Neural progenitor cell (in vitro differentiated cells): Measurements from ENCODE around the gene FYCO1. TPM values are rescaled to one million over a fixed set of nuclear protein-coding genes. Genes with fewer than 3 reads are reported as not detected.

ENCODE experiments used
- DNase-seq: peaks from one replicate; pipeline ENCODE4 v3.0.0-alpha.2; 2016; ENCODE audit warnings: low spot score
- H2AFZ ChIP-seq: fragments of 200-600 bp; sonication (generic); replicated peaks from 2 replicates; pipeline ENCODE4 v1.6.1; 2016; ENCODE audit warnings: antibody characterized with exemption
- H3F3A ChIP-seq: fragments of 200-600 bp; sonication (generic); 2 replicates; pipeline ENCODE4 v1.6.1; 2016; ENCODE audit warnings: antibody characterized with exemption, low read depth
- H3K27ac ChIP-seq: fragments of 200-600 bp; sonication (generic); 2 replicates; pipeline ENCODE4 v1.5.1; 2016; ENCODE audit warnings: mild to moderate bottlenecking
- H3K27me3 ChIP-seq: fragments of 200-600 bp; sonication (generic); 2 replicates; pipeline ENCODE4 v1.6.1; 2016; ENCODE audit warnings: mild to moderate bottlenecking, moderate library complexity
- H3K36me3 ChIP-seq: fragments of 200-600 bp; sonication (generic); 2 replicates; pipeline ENCODE4 v1.5.1; 2016
- H3K4me1 ChIP-seq: fragments of 200-600 bp; sonication (generic); 2 replicates; pipeline ENCODE4 v1.6.1; 2016; ENCODE audit warnings: mixed run types
- H3K4me2 ChIP-seq: fragments of 200-600 bp; sonication (generic); 2 replicates; pipeline ENCODE4 v1.6.1; 2016
- H3K4me3 ChIP-seq: fragments of 200-600 bp; sonication (generic); 2 replicates; pipeline ENCODE4 v1.5.1; 2016
- H3K79me2 ChIP-seq: fragments of 200-600 bp; sonication (generic); 2 replicates; pipeline ENCODE4 v1.6.1; 2016; ENCODE audit warnings: low read depth
- H3K9ac ChIP-seq: fragments of 200-600 bp; sonication (generic); 2 replicates; pipeline ENCODE4 v1.6.1; 2016
- H3K9me3 ChIP-seq: fragments of 200-600 bp; sonication (generic); 2 replicates; pipeline ENCODE4 v1.5.1; 2016; ENCODE audit warnings: low read depth
- H4K20me1 ChIP-seq: fragments of 200-600 bp; sonication (generic); 2 replicates; pipeline ENCODE4 v1.6.1; 2016; ENCODE audit warnings: low read depth
- H3K27ac Mint-ChIP-seq: 3 replicates; pipeline ENCODE4 v1.8.0; 2021; ENCODE audit warnings: mixed read lengths
- H3K27me3 Mint-ChIP-seq: 2 replicates; pipeline ENCODE4 v1.8.0; 2022; ENCODE audit warnings: low read depth, mild to moderate bottlenecking, inconsistent platforms, moderate library complexity, mixed read lengths; ENCODE audit not compliant: insufficient read depth
- H3K36me3 Mint-ChIP-seq: 3 replicates; pipeline ENCODE4 v1.8.0; 2021; ENCODE audit warnings: mixed read lengths
- H3K4me1 Mint-ChIP-seq: 3 replicates; pipeline ENCODE4 v1.8.0; 2021; ENCODE audit warnings: mixed read lengths
- H3K4me3 Mint-ChIP-seq: 3 replicates; pipeline ENCODE4 v1.8.0; 2021; ENCODE audit warnings: mild to moderate bottlenecking, moderate library complexity, mixed read lengths
- H3K9me3 Mint-ChIP-seq: 3 replicates; pipeline ENCODE4 v1.8.0; 2020; ENCODE audit warnings: mixed read lengths
- EZH2 ChIP-seq: fragments of 200-600 bp; sonication (generic); IDR thresholded peaks from 2 replicates; pipeline ENCODE4 v1.6.1; 2017; ENCODE audit warnings: antibody characterized with exemption, mild to moderate bottlenecking, moderate library complexity
- EZH2phosphoT487 ChIP-seq: fragments of 200-600 bp; sonication (generic); IDR thresholded peaks from 2 replicates; pipeline ENCODE4 v1.6.1; 2017; ENCODE audit warnings: antibody characterized with exemption
- total RNA-seq: library from RNA; depleted of rRNA; stranded (reverse); fragments of >200 nt; gene quantifications from 2 replicates; pipeline ENCODE4 v1.2.3, GENCODE V29; 2015; ENCODE audit warnings: low replicate concordance
- TF ChIP-seq, protein P1 (sequence below): fragments of 200-600 bp; sonication (generic); IDR thresholded peaks from 2 replicates; pipeline ENCODE4 v1.5.1; 2017; ENCODE audit warnings: antibody characterized with exemption, mild to moderate bottlenecking

The FYCO1 gene
- total RNA-seq, 1 donor from 2014 or later = 6.8 TPM

- H3K36me3 Mint-ChIP-seq = peaks cover 26% of the 10 kb centered on the region
- Histone ChIP-seq H3F3A (no peaks in the 10 kb centered on the region), H3K4me3 (no peak overlapping the region), H3K27ac (no peak overlapping the region), H3K4me2 (no peak overlapping the region), H4K20me1 (no peaks in the 10 kb centered on the region), H3K9me3 (no peaks in the 10 kb centered on the region), H3K79me2 (no peaks in the 10 kb centered on the region), H2AFZ (no peak overlapping the region), H3K9ac (no peak overlapping the region), H3K4me1 (no peaks in the 10 kb centered on the region), H3K27me3 (no peaks in the 10 kb centered on the region), H3K36me3 (peaks cover 8% of the 10 kb centered on the region)
- no peak overlapping the region for H3K27ac Mint-ChIP-seq
- no peak overlapping the region for H3K4me3 Mint-ChIP-seq
- no peak for TF ChIP-seq EZH2phosphoT487
- H3K4me1 Mint-ChIP-seq = no peaks in the 10 kb centered on the region
- no peak for DNase-seq
- no peaks in the 10 kb centered on the region for H3K9me3 Mint-ChIP-seq
- peaks cover 2% of the 10 kb centered on the region for H3K27me3 Mint-ChIP-seq
Measured at GRCh38 chr3:45954306-45954705, 41.3 kb downstream of the FYCO1 start.

DNA sequence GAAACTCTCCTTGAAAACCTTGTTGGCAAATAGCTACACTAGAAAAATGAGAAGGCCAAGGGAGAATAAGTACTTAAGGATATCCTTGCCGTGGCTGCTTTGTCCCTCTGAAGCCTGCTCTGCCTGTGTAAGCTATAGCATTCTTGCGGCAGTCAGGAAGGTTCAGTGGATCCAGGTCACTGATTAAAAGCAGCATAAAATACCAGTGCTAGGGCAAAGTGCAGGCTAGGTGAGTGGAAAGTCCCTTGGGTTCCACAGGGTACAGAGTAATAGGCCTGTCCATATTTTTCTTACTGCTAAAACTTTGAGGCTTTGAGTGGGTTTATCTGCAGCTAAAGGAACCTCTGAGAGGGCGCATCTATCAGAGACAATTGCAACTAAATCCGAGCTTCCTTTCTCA lies 42.1 kb downstream of the FYCO1 start:
- TF ChIP-seq EZH2 (no peak), EZH2phosphoT487 (no peak)
- TF ChIP-seq, protein P1, sequence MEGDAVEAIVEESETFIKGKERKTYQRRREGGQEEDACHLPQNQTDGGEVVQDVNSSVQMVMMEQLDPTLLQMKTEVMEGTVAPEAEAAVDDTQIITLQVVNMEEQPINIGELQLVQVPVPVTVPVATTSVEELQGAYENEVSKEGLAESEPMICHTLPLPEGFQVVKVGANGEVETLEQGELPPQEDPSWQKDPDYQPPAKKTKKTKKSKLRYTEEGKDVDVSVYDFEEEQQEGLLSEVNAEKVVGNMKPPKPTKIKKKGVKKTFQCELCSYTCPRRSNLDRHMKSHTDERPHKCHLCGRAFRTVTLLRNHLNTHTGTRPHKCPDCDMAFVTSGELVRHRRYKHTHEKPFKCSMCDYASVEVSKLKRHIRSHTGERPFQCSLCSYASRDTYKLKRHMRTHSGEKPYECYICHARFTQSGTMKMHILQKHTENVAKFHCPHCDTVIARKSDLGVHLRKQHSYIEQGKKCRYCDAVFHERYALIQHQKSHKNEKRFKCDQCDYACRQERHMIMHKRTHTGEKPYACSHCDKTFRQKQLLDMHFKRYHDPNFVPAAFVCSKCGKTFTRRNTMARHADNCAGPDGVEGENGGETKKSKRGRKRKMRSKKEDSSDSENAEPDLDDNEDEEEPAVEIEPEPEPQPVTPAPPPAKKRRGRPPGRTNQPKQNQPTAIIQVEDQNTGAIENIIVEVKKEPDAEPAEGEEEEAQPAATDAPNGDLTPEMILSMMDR = no peak
- no peak overlapping the region for H3K9ac ChIP-seq
- no peak overlapping the region for H3K4me3 ChIP-seq
- peaks cover 18% of the 10 kb centered on the region for H3K36me3 Mint-ChIP-seq
- H3F3A ChIP-seq = no peaks in the 10 kb centered on the region
- no peaks in the 10 kb centered on the region for H3K9me3 ChIP-seq
- no peaks in the 10 kb centered on the region for H3K79me2 ChIP-seq
- no peak overlapping the region for H3K27ac Mint-ChIP-seq
- no peaks in the 10 kb centered on the region for H4K20me1 ChIP-seq
- H3K4me1 Mint-ChIP-seq = no peaks in the 10 kb centered on the region
- H3K27me3 ChIP-seq = no peaks in the 10 kb centered on the region
- no peaks in the 10 kb centered on the region for H3K4me1 ChIP-seq
- DNase-seq = no peak
- no peak overlapping the region for H3K4me2 ChIP-seq
- peaks cover 2% of the 10 kb centered on the region for H3K27me3 Mint-ChIP-seq
- peaks cover 8% of the 10 kb centered on the region for H3K36me3 ChIP-seq
- H3K4me3 Mint-ChIP-seq = no peak overlapping the region
- H3K9me3 Mint-ChIP-seq = no peaks in the 10 kb centered on the region
- no peak overlapping the region for H2AFZ ChIP-seq
- no peak overlapping the region for H3K27ac ChIP-seq

DNA sequence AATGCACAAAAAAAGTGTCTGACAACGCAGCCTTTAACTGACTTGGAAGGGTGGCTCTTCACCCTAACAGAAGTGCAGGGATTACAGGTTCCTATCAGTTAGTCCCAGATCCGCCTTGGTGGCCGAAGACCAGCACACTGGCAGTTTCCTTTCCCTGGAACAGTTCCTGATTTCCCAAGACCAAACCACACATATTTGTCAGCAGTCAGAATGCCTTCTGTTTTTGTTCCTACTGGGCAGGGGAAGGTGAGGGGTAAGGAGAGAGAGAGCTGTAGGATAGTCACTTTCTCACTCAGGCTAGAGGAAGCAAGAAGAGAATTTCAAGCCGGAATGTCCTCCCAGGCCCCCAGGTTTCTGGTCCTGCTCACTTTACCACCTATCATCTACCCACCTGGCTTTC lies 43.2 kb downstream of the FYCO1 start:
- Mint-ChIP-seq H3K4me3 (no peak overlapping the region), H3K36me3 (peaks cover 22% of the 10 kb centered on the region), H3K27ac (no peak overlapping the region), H3K9me3 (no peaks in the 10 kb centered on the region), H3K4me1 (no peaks in the 10 kb centered on the region), H3K27me3 (peaks cover 2% of the 10 kb centered on the region)
- H4K20me1 ChIP-seq = no peaks in the 10 kb centered on the region
- no peaks in the 10 kb centered on the region for H3K9me3 ChIP-seq
- no peak overlapping the region for H3K4me2 ChIP-seq
- no peak overlapping the region for H3K9ac ChIP-seq
- H3K79me2 ChIP-seq = no peaks in the 10 kb centered on the region
- no peak for DNase-seq
- peaks cover 8% of the 10 kb centered on the region for H3K36me3 ChIP-seq
- no peaks in the 10 kb centered on the region for H3K4me1 ChIP-seq
- no peak overlapping the region for H3K27ac ChIP-seq
- no peak overlapping the region for H2AFZ ChIP-seq
- TF ChIP-seq EZH2phosphoT487 = no peak
- TF ChIP-seq, protein P1 = no peak
- no peaks in the 10 kb centered on the region for H3F3A ChIP-seq
- no peak overlapping the region for H3K4me3 ChIP-seq
- no peaks in the 10 kb centered on the region for H3K27me3 ChIP-seq

DNA sequence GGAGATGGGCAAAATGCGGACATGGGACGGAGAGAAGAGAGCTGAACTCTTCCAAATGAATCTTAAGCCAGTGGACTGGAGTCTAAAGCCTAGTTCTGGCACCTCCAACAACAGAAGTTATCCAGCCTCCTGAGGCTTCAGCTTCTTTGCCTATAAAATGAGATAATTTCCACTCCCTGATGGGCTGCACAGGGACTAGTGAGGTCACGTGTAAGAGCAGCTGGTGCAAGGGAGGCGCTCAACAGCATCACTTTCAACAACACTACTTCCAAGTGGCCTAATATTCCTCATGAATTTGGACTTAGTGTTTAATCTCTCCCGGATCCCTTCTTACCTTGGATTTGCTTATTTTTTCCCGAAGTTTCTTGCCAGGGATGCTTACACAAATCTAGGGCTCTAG lies 43.7 kb downstream of the FYCO1 start:
- H3F3A ChIP-seq = no peaks in the 10 kb centered on the region
- H3K36me3 Mint-ChIP-seq = peaks cover 25% of the 10 kb centered on the region
- no peak overlapping the region for H3K27ac ChIP-seq
- no peaks in the 10 kb centered on the region for H3K4me1 ChIP-seq
- no peak overlapping the region for H3K9ac ChIP-seq
- DNase-seq = no peak
- H3K36me3 ChIP-seq = peaks cover 3% of the 10 kb centered on the region
- no peaks in the 10 kb centered on the region for H3K4me1 Mint-ChIP-seq
- H3K4me3 Mint-ChIP-seq = no peak overlapping the region
- no peak overlapping the region for H3K4me3 ChIP-seq
- TF ChIP-seq EZH2phosphoT487 (no peak), EZH2 (no peak)
- TF ChIP-seq, protein P1 = no peak
- peaks cover 2% of the 10 kb centered on the region for H3K27me3 Mint-ChIP-seq
- no peaks in the 10 kb centered on the region for H3K9me3 Mint-ChIP-seq
- no peaks in the 10 kb centered on the region for H4K20me1 ChIP-seq
- no peaks in the 10 kb centered on the region for H3K27me3 ChIP-seq
- H2AFZ ChIP-seq = no peak overlapping the region
- H3K9me3 ChIP-seq = no peaks in the 10 kb centered on the region
- no peak overlapping the region for H3K4me2 ChIP-seq
- H3K27ac Mint-ChIP-seq = no peak overlapping the region
- no peaks in the 10 kb centered on the region for H3K79me2 ChIP-seq
